NB4 (cell line): Measurements from ENCODE around the gene FGF14.
"Not testable (repeated sequence)": the region's sequence is repeated elsewhere in the genome, so short reads cannot be mapped to it uniquely, and the experiment has no call there.

ENCODE experiments used
- DNase-seq: peaks from one replicate; pipeline ENCODE4 v3.0.0; 2010; ENCODE audit warnings: low read depth
- H3K4me3 ChIP-seq: one replicate; pipeline ENCODE4 v1.5.1; 2011; ENCODE audit warnings: mild to moderate bottlenecking, low read depth, low read length, moderate library complexity
- CTCF ChIP-seq: IDR thresholded peaks from one replicate; pipeline ENCODE4 v1.5.1; 2012; ENCODE audit warnings: low read depth, low read length
- MAX ChIP-seq: IDR thresholded peaks from 2 replicates; pipeline ENCODE4 v1.6.1; 2011; ENCODE audit warnings: low read depth, low read length
- MYC ChIP-seq: IDR thresholded peaks from 2 replicates; pipeline ENCODE4 v1.6.1; 2011; ENCODE audit warnings: low read depth, low read length
- POLR2A ChIP-seq: IDR thresholded peaks from 2 replicates; pipeline ENCODE4 v1.6.1; 2011; ENCODE audit warnings: mild to moderate bottlenecking; ENCODE audit not compliant: insufficient read length; ENCODE audit errors: extremely low read depth

FGF14 gene

GRCh38 chr13:102028206-102028605, 373.6 kb downstream of the FGF14 start:
- no peak for DNase-seq
- no peak overlapping the region for H3K4me3 ChIP-seq
- TF ChIP-seq POLR2A, result no peak
- no peak for TF ChIP-seq MAX
- TF ChIP-seq MYC, result no peak
- TF ChIP-seq CTCF, result no peak

GRCh38 chr13:102021777-102022176, 380.1 kb downstream of the FGF14 start:
- H3K4me3 ChIP-seq, result no peak overlapping the region
- no peak for DNase-seq
- TF ChIP-seq MAX, result no peak
- no peak for TF ChIP-seq POLR2A
- no peak for TF ChIP-seq CTCF
- no peak for TF ChIP-seq MYC

- TF ChIP-seq CTCF (no peak), POLR2A (no peak), MYC (no peak), MAX (no peak)
- DNase-seq, result no peak
- no peak overlapping the region for H3K4me3 ChIP-seq
These were observed 381.1 kb downstream of the FGF14 start for GRCh38 chr13:102020611-102021216.

- no peak for DNase-seq
- TF ChIP-seq MAX, result no peak
- H3K4me3 ChIP-seq, result no peak overlapping the region
These were observed 383.1 kb downstream of the FGF14 start for GRCh38 chr13:102018716-102019115.

GRCh38 chr13:102017248-102017647, 384.6 kb downstream of the FGF14 start:
- TF ChIP-seq POLR2A (no peak), MAX (no peak), MYC (no peak)
- H3K4me3 ChIP-seq, result no peak overlapping the region
- no peak for DNase-seq

- no peak overlapping the region for H3K4me3 ChIP-seq
- no peak for DNase-seq
- TF ChIP-seq POLR2A, result no peak
- no peak for TF ChIP-seq MAX
- TF ChIP-seq CTCF, result no peak
- TF ChIP-seq MYC, result no peak
These were observed 389.3 kb downstream of the FGF14 start for GRCh38 chr13:102012299-102013293.

- DNase-seq, H3K4me3 ChIP-seq: not testable (repeated sequence)
These were observed 390.4 kb downstream of the FGF14 start for GRCh38 chr13:102011455-102011854.
